NCI-H1436 treated with DMSO at 0.1 percent for 48 hours (cell line): ENCODE data around the gene CAND2.

Experiments
- DNase-seq: peaks from one replicate; lab custom pipeline; 2025; lab: John Stamatoyannopoulos, UW

Gene CAND2

GRCh38 chr3:12807066-12807465 lies 10.6 kb downstream of the CAND2 start:
- DNase-seq = no peak

- DNase-seq = no peak
Observed at GRCh38 chr3:12807601-12808359, 11.3 kb downstream of the CAND2 start.

- DNase-seq = no peak
Observed at GRCh38 chr3:12808587-12808986, 12.1 kb downstream of the CAND2 start.

GRCh38 chr3:12809001-12809400 lies 12.5 kb downstream of the CAND2 start:
- no peak for DNase-seq

GRCh38 chr3:12809435-12809834 lies 13.0 kb downstream of the CAND2 start:
- no peak for DNase-seq

GRCh38 chr3:12810013-12810780 lies 13.7 kb downstream of the CAND2 start:
- DNase-seq = no peak

- DNase-seq = no peak
Observed at GRCh38 chr3:12810961-12811360, 14.5 kb downstream of the CAND2 start.

- DNase-seq = no peak
Observed at GRCh38 chr3:12812812-12813211, 16.3 kb downstream of the CAND2 start.

- DNase-seq = no peak
Observed at GRCh38 chr3:12813967-12814366, 17.5 kb downstream of the CAND2 start.

- no peak for DNase-seq
Observed at GRCh38 chr3:12815078-12815477, 18.6 kb downstream of the CAND2 start.

- DNase-seq = no peak
Observed at GRCh38 chr3:12815719-12816118, 19.2 kb downstream of the CAND2 start.

- DNase-seq = no peak
Observed at GRCh38 chr3:12816521-12817342, 20.3 kb downstream of the CAND2 start.

GRCh38 chr3:12817343-12817710 lies 20.8 kb downstream of the CAND2 start:
- DNase-seq = no peak

GRCh38 chr3:12818273-12818672 lies 21.8 kb downstream of the CAND2 start:
- DNase-seq = no peak

GRCh38 chr3:12818773-12819172 lies 22.3 kb downstream of the CAND2 start:
- no peak for DNase-seq

- DNase-seq = no peak
Observed at GRCh38 chr3:12822725-12823373, 26.4 kb downstream of the CAND2 start.

- no peak for DNase-seq
Observed at GRCh38 chr3:12824299-12824698, 27.8 kb downstream of the CAND2 start.

GRCh38 chr3:12825156-12825555 lies 28.7 kb downstream of the CAND2 start:
- no peak for DNase-seq

- DNase-seq = no peak
Observed at GRCh38 chr3:12828751-12829150, 32.3 kb downstream of the CAND2 start.

- no peak for DNase-seq
Observed at GRCh38 chr3:12829404-12829803, 32.9 kb downstream of the CAND2 start.

GRCh38 chr3:12829886-12830784 lies 33.7 kb downstream of the CAND2 start:
- DNase-seq = no peak
